Measurements from ENCODE around the gene POLN.
A peak's percentile ranks its signal among the peaks of the same experiment; 100 is the strongest.
"Not testable (repeated sequence)": the region's sequence is repeated elsewhere in the genome, so short reads cannot be mapped to it uniquely, and the experiment has no call there.

POLN gene

GRCh38 chr4:2049381-2049780 is 192.5 kb downstream of the POLN start:
- no peak for DNase-seq

- peak; percentile 45 for DNase-seq
These were observed 193.1 kb downstream of the POLN start for GRCh38 chr4:2048831-2049230.

GRCh38 chr4:2047781-2048581 is 193.9 kb downstream of the POLN start:
- no peak for DNase-seq

- DNase-seq: no peak
These were observed 194.8 kb downstream of the POLN start for GRCh38 chr4:2047031-2047660.

GRCh38 chr4:2046031-2046961 is 195.6 kb downstream of the POLN start:
- no peak for DNase-seq

GRCh38 chr4:2045518-2045951 is 196.4 kb downstream of the POLN start:
- no peak for DNase-seq

- DNase-seq: no peak
These were observed 197.1 kb downstream of the POLN start for GRCh38 chr4:2044542-2045517.

- no peak for DNase-seq
These were observed 197.8 kb downstream of the POLN start for GRCh38 chr4:2044119-2044485.

- DNase-seq: no peak
These were observed 198.4 kb downstream of the POLN start for GRCh38 chr4:2043396-2044118.

- no peak for DNase-seq
These were observed 198.9 kb downstream of the POLN start for GRCh38 chr4:2042947-2043395.

GRCh38 chr4:2042204-2042946 is 199.5 kb downstream of the POLN start:
- DNase-seq: peak; percentile 42

GRCh38 chr4:2041239-2042130 is 200.4 kb downstream of the POLN start:
- DNase-seq: peak; percentile 89

GRCh38 chr4:2040391-2041238 is 201.3 kb downstream of the POLN start:
- no peak for DNase-seq

GRCh38 chr4:2036866-2037265 is 205.1 kb downstream of the POLN start:
- DNase-seq: no peak

GRCh38 chr4:2036327-2036726 is 205.6 kb downstream of the POLN start:
- DNase-seq: no peak

GRCh38 chr4:2031161-2031560 is 210.8 kb downstream of the POLN start:
- DNase-seq: not testable (repeated sequence)

- DNase-seq: not testable (repeated sequence)
These were observed 214.8 kb downstream of the POLN start for GRCh38 chr4:2027120-2027519.

GRCh38 chr4:2025817-2026216 is 216.1 kb downstream of the POLN start:
- no peak for DNase-seq

- DNase-seq: no peak
These were observed 217.2 kb downstream of the POLN start for GRCh38 chr4:2024683-2025082.
